Progenitor cell of endocrine pancreas (in vitro differentiated cells): Measurements from ENCODE around the gene KCNQ1. TPM values are rescaled to one million over a fixed set of nuclear protein-coding genes. Genes with fewer than 3 reads are reported as not detected.
"Not testable (repeated sequence)": the region's sequence is repeated elsewhere in the genome, so short reads cannot be mapped to it uniquely, and the experiment has no call there.

Experiments
- DNase-seq: peaks from one replicate; pipeline ENCODE4 v3.0.0; 2021; ENCODE audit warnings: low spot score; ENCODE audit not compliant: unreplicated experiment
- H3K27ac Mint-ChIP-seq: 2 replicates; pipeline ENCODE4 v1.8.0; 2021; ENCODE audit warnings: mild to moderate bottlenecking, moderate library complexity, mixed read lengths
- H3K27me3 Mint-ChIP-seq: 2 replicates; pipeline ENCODE4 v1.8.0; 2021; ENCODE audit warnings: mixed read lengths
- H3K36me3 Mint-ChIP-seq: 2 replicates; pipeline ENCODE4 v1.8.0; 2022; ENCODE audit warnings: mixed read lengths; ENCODE audit not compliant: insufficient read depth
- H3K4me1 Mint-ChIP-seq: 2 replicates; pipeline ENCODE4 v1.8.0; 2021; ENCODE audit warnings: low read depth, mixed read lengths
- H3K4me3 Mint-ChIP-seq: 2 replicates; pipeline ENCODE4 v1.8.0; 2021; ENCODE audit warnings: low read depth, mild to moderate bottlenecking, moderate library complexity, mixed read lengths
- H3K9me3 Mint-ChIP-seq: 2 replicates; pipeline ENCODE4 v1.8.0; 2021; ENCODE audit warnings: low read depth, mixed read lengths
- total RNA-seq: library from RNA; stranded (reverse); gene quantifications from 2 replicates; pipeline ENCODE4 v1.2.1, GENCODE V29; 2021
- TF ChIP-seq, protein P1 (sequence below): fragments of 200-600 bp; sonication (generic); IDR thresholded peaks from one replicate; pipeline ENCODE4 v1.5.0; 2021; ENCODE audit warnings: antibody characterized with exemption, mild to moderate bottlenecking; ENCODE audit not compliant: unreplicated experiment

Gene KCNQ1
- total RNA-seq, 1 donor from 2014 or later, result 3.3 TPM

DNA sequence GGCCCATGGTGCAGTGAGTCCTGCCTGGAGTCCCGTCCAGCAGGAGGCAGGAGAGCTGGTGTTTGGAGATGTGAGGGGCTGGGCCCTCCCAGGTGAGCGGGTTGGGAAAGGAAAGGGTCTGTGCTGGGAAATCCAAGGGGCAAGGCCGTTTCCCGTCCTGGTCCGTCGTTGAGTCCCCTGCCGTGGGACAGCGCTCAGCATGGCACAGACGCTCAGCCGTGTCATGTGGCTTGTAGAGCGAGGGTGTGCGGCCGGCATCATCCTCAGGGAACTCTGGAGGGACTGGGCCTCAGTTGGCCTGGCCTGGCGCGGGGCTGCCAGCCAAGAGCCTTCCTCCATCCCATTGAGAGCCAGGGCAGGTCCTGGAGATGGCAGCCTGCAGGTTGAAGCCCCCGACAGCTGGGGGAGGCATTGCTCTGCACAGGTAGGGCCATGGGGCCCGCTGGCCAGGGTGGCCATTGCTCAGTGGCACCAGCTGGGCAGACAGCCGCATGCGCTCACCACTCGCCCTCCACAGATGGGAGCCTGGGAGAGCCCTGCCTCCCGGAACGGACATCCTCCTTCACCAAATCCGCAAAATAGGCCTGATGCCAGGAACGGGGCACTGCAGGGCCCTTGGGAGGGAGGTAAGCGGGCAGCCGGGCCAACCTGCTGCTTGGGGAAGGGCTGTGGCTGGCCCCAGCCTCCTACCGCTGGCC, 28.7 kb downstream of the KCNQ1 start:
- DNase-seq, result no peak
- Mint-ChIP-seq H3K36me3 (no peaks in the 10 kb centered on the region), H3K27me3 (peaks cover 68% of the 10 kb centered on the region), H3K4me3 (no peak overlapping the region), H3K9me3 (peaks cover 4% of the 10 kb centered on the region), H3K4me1 (no peaks in the 10 kb centered on the region), H3K27ac (no peak overlapping the region)
- TF ChIP-seq, protein P1, sequence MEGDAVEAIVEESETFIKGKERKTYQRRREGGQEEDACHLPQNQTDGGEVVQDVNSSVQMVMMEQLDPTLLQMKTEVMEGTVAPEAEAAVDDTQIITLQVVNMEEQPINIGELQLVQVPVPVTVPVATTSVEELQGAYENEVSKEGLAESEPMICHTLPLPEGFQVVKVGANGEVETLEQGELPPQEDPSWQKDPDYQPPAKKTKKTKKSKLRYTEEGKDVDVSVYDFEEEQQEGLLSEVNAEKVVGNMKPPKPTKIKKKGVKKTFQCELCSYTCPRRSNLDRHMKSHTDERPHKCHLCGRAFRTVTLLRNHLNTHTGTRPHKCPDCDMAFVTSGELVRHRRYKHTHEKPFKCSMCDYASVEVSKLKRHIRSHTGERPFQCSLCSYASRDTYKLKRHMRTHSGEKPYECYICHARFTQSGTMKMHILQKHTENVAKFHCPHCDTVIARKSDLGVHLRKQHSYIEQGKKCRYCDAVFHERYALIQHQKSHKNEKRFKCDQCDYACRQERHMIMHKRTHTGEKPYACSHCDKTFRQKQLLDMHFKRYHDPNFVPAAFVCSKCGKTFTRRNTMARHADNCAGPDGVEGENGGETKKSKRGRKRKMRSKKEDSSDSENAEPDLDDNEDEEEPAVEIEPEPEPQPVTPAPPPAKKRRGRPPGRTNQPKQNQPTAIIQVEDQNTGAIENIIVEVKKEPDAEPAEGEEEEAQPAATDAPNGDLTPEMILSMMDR, result no peak

DNA sequence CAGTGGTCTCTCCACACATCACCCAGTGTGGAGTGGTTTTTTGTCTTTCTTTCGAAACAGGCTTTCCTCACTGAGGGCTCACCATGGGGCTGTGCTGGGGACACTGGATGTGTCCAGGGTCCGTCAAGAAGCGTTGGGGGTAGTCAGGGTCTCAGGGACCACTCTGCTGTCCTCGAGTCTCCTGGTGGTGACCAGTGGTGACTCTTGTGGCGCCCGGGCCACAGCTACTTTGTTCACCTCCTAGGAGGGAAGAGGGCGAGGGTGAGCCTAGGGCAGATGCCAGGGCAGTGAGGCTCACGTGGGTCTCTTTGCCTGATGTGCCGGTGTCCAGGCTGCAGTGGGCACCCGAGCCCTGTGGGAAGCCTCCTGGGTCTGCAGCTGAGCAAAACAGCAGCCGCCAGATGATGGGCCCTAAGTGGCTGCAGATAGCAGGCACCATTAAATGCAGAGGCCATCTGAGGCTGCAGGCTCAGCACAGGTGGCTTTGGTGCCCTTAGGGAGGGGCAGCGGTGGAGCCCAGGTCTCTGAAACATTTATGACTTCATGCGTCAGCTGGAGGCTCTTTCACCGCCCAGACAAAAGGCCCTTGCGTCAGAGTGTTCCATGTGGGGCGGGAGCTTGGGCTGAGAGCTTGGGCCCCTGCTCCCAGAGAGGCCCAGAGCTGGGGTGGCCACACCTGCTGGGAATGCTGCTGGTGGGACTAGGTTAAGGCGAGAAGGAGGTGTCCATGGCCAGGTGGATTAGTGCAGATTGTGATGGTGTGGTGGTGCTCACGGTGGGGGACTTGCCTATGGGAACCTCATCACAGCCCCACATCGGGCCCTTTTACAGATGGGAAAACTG, 29.5 kb downstream of the KCNQ1 start:
- H3K27ac Mint-ChIP-seq, result no peak overlapping the region

DNA sequence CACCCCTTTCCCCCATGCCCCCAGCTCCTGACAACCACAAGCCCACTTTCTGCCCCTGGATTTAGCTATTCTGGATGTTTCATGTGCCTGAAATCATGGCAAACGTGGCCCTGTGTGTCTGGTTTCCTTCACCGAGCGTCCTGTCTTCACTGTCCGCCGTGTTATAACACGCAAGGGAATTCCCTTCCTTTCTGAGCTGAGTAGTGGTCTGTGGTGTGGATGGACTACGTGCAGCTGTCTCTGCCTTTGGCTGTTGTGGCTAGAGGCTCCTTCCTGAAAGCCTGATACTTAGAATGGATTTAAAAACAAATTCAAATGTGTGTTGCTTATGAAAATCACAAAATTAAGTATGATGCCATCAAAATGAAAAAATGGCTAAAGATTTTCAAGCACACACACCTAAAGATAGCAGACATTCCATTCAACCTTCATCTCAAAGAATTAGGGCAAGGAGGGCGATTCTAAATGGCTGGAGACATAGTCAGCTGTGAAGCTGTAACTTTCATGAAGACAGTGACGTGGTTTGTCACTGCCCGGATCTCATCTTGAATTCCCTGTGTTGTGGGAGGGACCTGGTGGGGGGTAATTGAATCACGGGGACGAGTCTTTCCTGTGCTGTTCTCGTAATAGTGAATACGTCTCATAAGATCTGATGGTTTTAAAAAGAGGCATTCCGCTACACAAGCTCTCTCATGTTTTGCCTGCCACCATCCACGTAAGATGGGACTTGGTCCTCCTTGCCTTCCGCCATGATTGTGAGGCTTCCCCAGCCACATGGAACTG, 30.5 kb downstream of the KCNQ1 start:
- H3K9me3 Mint-ChIP-seq, result peaks cover 11% of the 10 kb centered on the region
- H3K27ac Mint-ChIP-seq, result no peak overlapping the region
- DNase-seq, result no peak
- H3K4me3 Mint-ChIP-seq, result no peak overlapping the region
- no peaks in the 10 kb centered on the region for H3K4me1 Mint-ChIP-seq
- H3K36me3 Mint-ChIP-seq, result peaks cover 2% of the 10 kb centered on the region
- H3K27me3 Mint-ChIP-seq, result peaks cover 56% of the 10 kb centered on the region
- TF ChIP-seq, protein P1, result no peak

More for the DNA sequence above, 29.5 kb downstream of the KCNQ1 start:
- H3K9me3 Mint-ChIP-seq, result peaks cover 4% of the 10 kb centered on the region
- no peak for DNase-seq
- no peaks in the 10 kb centered on the region for H3K4me1 Mint-ChIP-seq
- no peak overlapping the region for H3K4me3 Mint-ChIP-seq
- H3K36me3 Mint-ChIP-seq, result no peaks in the 10 kb centered on the region
- TF ChIP-seq, protein P1, result no peak
- H3K27me3 Mint-ChIP-seq, result peaks cover 60% of the 10 kb centered on the region

DNA sequence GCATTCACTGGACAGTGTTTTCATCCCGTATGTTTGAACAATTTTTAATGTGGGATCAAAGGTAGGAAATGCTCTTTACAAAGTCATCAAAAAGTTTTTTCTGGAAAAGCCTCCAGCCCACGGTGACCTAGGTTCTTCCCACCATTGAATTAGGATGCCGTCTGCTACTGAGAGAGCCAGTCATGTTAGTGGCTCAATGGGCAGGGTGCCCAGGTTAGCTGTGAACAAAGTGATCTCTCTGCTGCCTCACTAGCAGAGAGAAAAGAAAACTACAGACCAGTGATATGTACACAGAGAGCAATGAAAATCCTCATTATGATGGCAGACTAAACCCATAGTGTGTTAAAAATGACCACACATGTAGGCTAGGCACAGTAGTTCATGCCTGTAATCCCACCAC, 32.4 kb downstream of the KCNQ1 start:
- no peak overlapping the region for H3K27ac Mint-ChIP-seq
- TF ChIP-seq, protein P1, result no peak
- peaks cover 55% of the 10 kb centered on the region for H3K27me3 Mint-ChIP-seq
- H3K4me1 Mint-ChIP-seq, result no peaks in the 10 kb centered on the region
- H3K9me3 Mint-ChIP-seq, result peaks cover 11% of the 10 kb centered on the region
- H3K36me3 Mint-ChIP-seq, result peaks cover 2% of the 10 kb centered on the region
- DNase-seq, result no peak
- H3K4me3 Mint-ChIP-seq, result no peak overlapping the region

DNA sequence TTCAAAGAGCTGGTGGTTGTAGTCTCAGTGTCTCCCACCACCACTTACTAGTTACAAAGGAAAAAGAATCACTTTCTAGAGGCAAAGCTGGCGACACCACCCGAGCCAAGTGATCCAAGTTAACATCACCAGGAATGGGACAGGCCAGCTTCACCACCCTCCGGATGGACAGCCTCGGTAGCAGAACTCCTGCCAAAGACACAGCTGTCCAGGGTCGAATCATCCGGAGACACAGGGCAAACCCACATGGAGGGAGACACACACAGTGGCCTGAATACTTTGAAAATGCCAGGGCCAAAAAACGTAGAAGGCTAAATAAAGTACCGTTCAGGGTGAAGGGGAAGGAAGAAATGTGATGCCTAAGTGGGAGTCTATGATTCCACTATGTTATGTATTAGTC, 33.1 kb downstream of the KCNQ1 start:
- no peak overlapping the region for H3K4me3 Mint-ChIP-seq
- TF ChIP-seq, protein P1, result no peak
- no peaks in the 10 kb centered on the region for H3K4me1 Mint-ChIP-seq
- H3K27ac Mint-ChIP-seq, result no peak overlapping the region
- peaks cover 2% of the 10 kb centered on the region for H3K36me3 Mint-ChIP-seq
- H3K27me3 Mint-ChIP-seq, result peaks cover 60% of the 10 kb centered on the region
- H3K9me3 Mint-ChIP-seq, result peaks cover 11% of the 10 kb centered on the region
- DNase-seq, result no peak

DNA sequence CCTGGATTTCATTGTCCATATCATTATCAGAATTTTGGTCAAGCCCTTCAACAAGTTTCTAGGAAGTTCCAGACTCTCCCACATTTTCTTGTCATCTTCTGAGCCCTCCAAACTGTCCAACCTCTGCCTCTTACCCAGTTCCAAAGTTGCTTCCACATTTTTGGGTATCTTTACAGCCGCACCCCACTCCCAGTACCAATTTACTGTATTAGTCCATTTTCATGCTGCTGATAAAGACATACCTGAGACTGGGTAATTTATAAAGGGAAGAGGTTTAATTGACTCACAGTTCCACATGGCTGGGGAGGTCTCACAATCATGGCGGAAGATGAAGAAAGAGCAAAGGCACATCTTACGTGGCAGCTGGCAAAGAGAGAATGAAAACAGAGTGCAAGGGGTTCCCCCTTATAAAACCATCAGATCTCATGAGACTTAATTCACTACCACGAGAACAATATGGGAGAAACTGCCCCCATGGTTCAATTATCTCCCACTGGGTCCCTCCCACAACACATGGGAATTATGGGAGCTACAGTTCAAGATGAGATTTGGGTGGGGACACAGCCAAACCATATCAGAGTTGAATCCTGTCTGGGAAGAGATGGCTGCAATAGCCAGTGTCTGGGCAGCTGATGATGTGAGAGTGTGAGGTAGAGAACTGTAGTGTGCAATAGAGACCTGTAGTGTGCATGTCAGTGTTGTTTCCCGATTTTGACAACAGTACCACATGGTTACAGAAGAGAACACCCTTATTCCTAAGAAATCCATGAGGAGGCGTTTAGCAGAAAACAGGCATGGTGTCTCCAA, 35.5 kb downstream of the KCNQ1 start:
- H3K4me1 Mint-ChIP-seq, H3K4me3 Mint-ChIP-seq, H3K36me3 Mint-ChIP-seq, DNase-seq, H3K27ac Mint-ChIP-seq: not testable (repeated sequence)
- Mint-ChIP-seq H3K9me3 (peaks cover 11% of the 10 kb centered on the region), H3K27me3 (peaks cover 70% of the 10 kb centered on the region)
